DMS 273 (cell line): ENCODE data around the gene RPTOR.

Source experiments
- DNase-seq: peaks from one replicate; lab custom pipeline; 2025; ENCODE audit not compliant: unreplicated experiment; lab: John Stamatoyannopoulos, UW

Gene RPTOR

GRCh38 chr17:80836971-80837481 is 292.4 kb downstream of the RPTOR start:
- no peak for DNase-seq

- no peak for DNase-seq
These were observed 293.1 kb downstream of the RPTOR start for GRCh38 chr17:80837711-80838110.

GRCh38 chr17:80838311-80839025 is 293.8 kb downstream of the RPTOR start:
- peak; percentile 64 for DNase-seq

GRCh38 chr17:80839026-80839345 is 294.3 kb downstream of the RPTOR start:
- no peak for DNase-seq

- DNase-seq = peak; percentile 25
These were observed 294.9 kb downstream of the RPTOR start for GRCh38 chr17:80839511-80839941.

GRCh38 chr17:80839970-80840369 is 295.3 kb downstream of the RPTOR start:
- DNase-seq = no peak

GRCh38 chr17:80842456-80843013 is 297.9 kb downstream of the RPTOR start:
- DNase-seq = peak; percentile 37

- DNase-seq = no peak
These were observed 299.1 kb downstream of the RPTOR start for GRCh38 chr17:80843741-80844156.

- DNase-seq = no peak
These were observed 299.9 kb downstream of the RPTOR start for GRCh38 chr17:80844418-80844990.

GRCh38 chr17:80845069-80845862 is 300.6 kb downstream of the RPTOR start:
- DNase-seq = no peak

- peak; percentile 25 for DNase-seq
These were observed 301.4 kb downstream of the RPTOR start for GRCh38 chr17:80845863-80846671.

- DNase-seq = no peak
These were observed 302.3 kb downstream of the RPTOR start for GRCh38 chr17:80846932-80847331.

GRCh38 chr17:80847496-80848230 is 303.0 kb downstream of the RPTOR start:
- DNase-seq = no peak

GRCh38 chr17:80848449-80849102 is 303.9 kb downstream of the RPTOR start:
- no peak for DNase-seq

- no peak for DNase-seq
These were observed 304.5 kb downstream of the RPTOR start for GRCh38 chr17:80849119-80849518.

- no peak for DNase-seq
These were observed 305.5 kb downstream of the RPTOR start for GRCh38 chr17:80850109-80850508.

GRCh38 chr17:80850817-80851216 is 306.2 kb downstream of the RPTOR start:
- DNase-seq = no peak

GRCh38 chr17:80851277-80851925 is 306.8 kb downstream of the RPTOR start:
- DNase-seq = no peak

- no peak for DNase-seq
These were observed 307.9 kb downstream of the RPTOR start for GRCh38 chr17:80852476-80853015.
